GM23338 (cell line): Measurements from ENCODE around the gene NFAT5. TPM values are rescaled to one million over a fixed set of nuclear protein-coding genes. Genes with fewer than 3 reads are reported as not detected.

Experiments used
- ATAC-seq: fragments of 200-7000 bp; cut with Tn5 transposase; 3 replicates; pipeline ENCODE4 v1.9.1; 2020
- DNase-seq: peaks from one replicate; pipeline ENCODE4 v3.0.0-alpha.2; 2015; ENCODE audit warnings: low spot score
- H2AFZ ChIP-seq: fragments of 200-600 bp; sonication (generic); 2 replicates; pipeline ENCODE4 v1.8.0; 2016; ENCODE audit warnings: antibody characterized with exemption, mild to moderate bottlenecking, moderate library complexity
- H3F3A ChIP-seq: fragments of 200-600 bp; sonication (generic); replicated peaks from 2 replicates; pipeline ENCODE4 v1.8.0; 2017; ENCODE audit warnings: antibody characterized with exemption, mixed run types, low read depth
- H3K27ac ChIP-seq: fragments of 200-600 bp; sonication (generic); 2 replicates; pipeline ENCODE4 v1.6.1; 2016; ENCODE audit warnings: low read depth
- H3K27me3 ChIP-seq: fragments of 200-600 bp; sonication (generic); 2 replicates; pipeline ENCODE4 v1.8.0; 2016; ENCODE audit warnings: mild to moderate bottlenecking, mixed run types, moderate library complexity; ENCODE audit not compliant: insufficient read depth
- H3K36me3 ChIP-seq: fragments of 200-600 bp; sonication (generic); 2 replicates; pipeline ENCODE4 v1.8.0; 2016; ENCODE audit warnings: mild to moderate bottlenecking; ENCODE audit not compliant: insufficient read depth
- H3K4me1 ChIP-seq: fragments of 200-600 bp; sonication (generic); 2 replicates; pipeline ENCODE4 v1.8.0; 2016; ENCODE audit warnings: mild to moderate bottlenecking, moderate library complexity; ENCODE audit not compliant: insufficient read depth
- H3K4me2 ChIP-seq: fragments of 200-600 bp; sonication (generic); 2 replicates; pipeline ENCODE4 v1.7.1; 2017; ENCODE audit warnings: mixed run types
- H3K4me3 ChIP-seq: fragments of 200-600 bp; sonication (generic); 2 replicates; pipeline ENCODE4 v1.6.1; 2016; ENCODE audit warnings: mixed run types
- H3K79me2 ChIP-seq: fragments of 200-600 bp; sonication (generic); replicated peaks from 2 replicates; pipeline ENCODE4 v1.8.0; 2017; ENCODE audit warnings: mild to moderate bottlenecking; ENCODE audit not compliant: insufficient read depth
- H3K9me2 ChIP-seq: fragments of 200-600 bp; sonication (generic); 2 replicates; pipeline ENCODE4 v1.8.0; 2017; ENCODE audit not compliant: insufficient read depth
- H4K20me1 ChIP-seq: fragments of 200-600 bp; sonication (generic); replicated peaks from 2 replicates; pipeline ENCODE4 v1.8.0; 2017; ENCODE audit warnings: mild to moderate bottlenecking; ENCODE audit not compliant: insufficient read depth
- H3K27ac Mint-ChIP-seq: 2 replicates; pipeline ENCODE4 v1.8.0; 2020; ENCODE audit warnings: inconsistent platforms, mild to moderate bottlenecking, moderate library complexity, mixed read lengths
- H3K27me3 Mint-ChIP-seq: 3 replicates; pipeline ENCODE4 v1.8.0; 2022; ENCODE audit warnings: low read depth, mild to moderate bottlenecking, moderate library complexity, mixed read lengths, inconsistent platforms; ENCODE audit not compliant: insufficient read depth, poor library complexity
- H3K36me3 Mint-ChIP-seq: 3 replicates; pipeline ENCODE4 v1.8.0; 2021; ENCODE audit warnings: low read depth, mild to moderate bottlenecking, inconsistent platforms, moderate library complexity, mixed read lengths
- H3K4me1 Mint-ChIP-seq: 3 replicates; pipeline ENCODE4 v1.8.0; 2020; ENCODE audit warnings: mild to moderate bottlenecking, inconsistent platforms, mixed read lengths
- H3K4me3 Mint-ChIP-seq: 3 replicates; pipeline ENCODE4 v1.8.0; 2021; ENCODE audit warnings: moderate library complexity, mild to moderate bottlenecking, inconsistent platforms, mixed read lengths
- H3K9me3 Mint-ChIP-seq: 3 replicates; pipeline ENCODE4 v1.8.0; 2020; ENCODE audit warnings: moderate library complexity, mild to moderate bottlenecking, inconsistent platforms, mixed read lengths
- CREB1 ChIP-seq: fragments of 250-450 bp; sonication (Bioruptor Pico); IDR thresholded peaks from 2 replicates; pipeline ENCODE4 v1.5.0; 2020; ENCODE audit warnings: low read depth, mild to moderate bottlenecking, moderate library complexity
- EZH2 ChIP-seq: fragments of 200-600 bp; sonication (generic); IDR thresholded peaks from one replicate; pipeline ENCODE4 v1.8.0; 2017; ENCODE audit warnings: antibody characterized with exemption, mild to moderate bottlenecking, low read depth; ENCODE audit not compliant: unreplicated experiment
- EZH2phosphoT487 ChIP-seq: fragments of 200-600 bp; sonication (generic); IDR thresholded peaks from one replicate; pipeline ENCODE4 v1.8.1; 2018; ENCODE audit warnings: antibody characterized with exemption; ENCODE audit not compliant: unreplicated experiment
- JUNB ChIP-seq: IDR thresholded peaks from one replicate; pipeline ENCODE4 v1.6.1; 2016; ENCODE audit warnings: antibody characterized with exemption; ENCODE audit not compliant: unreplicated experiment
- NANOG ChIP-seq: IDR thresholded peaks from 2 replicates; pipeline ENCODE4 v1.6.1; 2016; ENCODE audit warnings: antibody characterized with exemption, borderline replicate concordance
- POLR2AphosphoS5 ChIP-seq: IDR thresholded peaks from 2 replicates; pipeline ENCODE4 v1.6.1; 2016; ENCODE audit warnings: antibody characterized with exemption, low read depth
- STAT1 ChIP-seq: IDR thresholded peaks from one replicate; pipeline ENCODE4 v1.6.1; 2016; ENCODE audit warnings: antibody characterized with exemption; ENCODE audit not compliant: unreplicated experiment
- ZNF114 ChIP-seq: fragments of 250-450 bp; sonication (Bioruptor Pico); IDR thresholded peaks from 2 replicates; pipeline ENCODE4 v1.5.0; 2020; ENCODE audit warnings: mild to moderate bottlenecking, moderate library complexity
- ZNF331 ChIP-seq: fragments of 250-450 bp; sonication (Bioruptor Pico); IDR thresholded peaks from 2 replicates; pipeline ENCODE4 v1.5.0; 2020; ENCODE audit warnings: low read depth, mild to moderate bottlenecking, moderate library complexity
- polyA plus RNA-seq: library from polyadenylated mRNA; unstranded; fragments of >200 nt; fragmentation: Nextera tagmentation; extraction: Ambion mirVana; gene quantifications from 2 replicates; pipeline ENCODE4 v1.2.1, GENCODE V29; 2016
- total RNA-seq: library from RNA; depleted of rRNA; stranded (reverse); fragments of >200 nt; shearing (Covaris generic); gene quantifications from 2 replicates; pipeline ENCODE4 v1.2.3, GENCODE V29; 2014
- TF ChIP-seq, protein P1 (sequence below): IDR thresholded peaks from 2 replicates; pipeline ENCODE4 v1.6.1; 2016; ENCODE audit warnings: antibody characterized with exemption
- TF ChIP-seq, protein P2 (sequence below), 2 experiments: fragments of 200-600 bp in 1 of 2; sonication (generic) in 1 of 2; conservative IDR thresholded peaks; 2 replicates each; pipeline versions ENCODE4 v1.5.1 to v1.6.1; 2016 to 2017; ENCODE audit warnings: antibody characterized with exemption in 2 of 2, low read depth in 2 of 2, mild to moderate bottlenecking in 2 of 2, moderate library complexity in 1 of 2
- TF ChIP-seq, protein P3 (sequence below): fragments of 250-450 bp; sonication (Bioruptor Pico); IDR thresholded peaks from 2 replicates; pipeline ENCODE4 v1.5.0; 2020; ENCODE audit warnings: mild to moderate bottlenecking, moderate library complexity
- TF ChIP-seq, protein P4 (sequence below): IDR thresholded peaks from one replicate; pipeline ENCODE4 v1.6.1; 2018; ENCODE audit warnings: antibody characterized with exemption; ENCODE audit not compliant: unreplicated experiment

Gene NFAT5
- total and polyA plus RNA-seq, 2 experiments from 2014 or later: 10.6 to 27.0 TPM

DNA sequence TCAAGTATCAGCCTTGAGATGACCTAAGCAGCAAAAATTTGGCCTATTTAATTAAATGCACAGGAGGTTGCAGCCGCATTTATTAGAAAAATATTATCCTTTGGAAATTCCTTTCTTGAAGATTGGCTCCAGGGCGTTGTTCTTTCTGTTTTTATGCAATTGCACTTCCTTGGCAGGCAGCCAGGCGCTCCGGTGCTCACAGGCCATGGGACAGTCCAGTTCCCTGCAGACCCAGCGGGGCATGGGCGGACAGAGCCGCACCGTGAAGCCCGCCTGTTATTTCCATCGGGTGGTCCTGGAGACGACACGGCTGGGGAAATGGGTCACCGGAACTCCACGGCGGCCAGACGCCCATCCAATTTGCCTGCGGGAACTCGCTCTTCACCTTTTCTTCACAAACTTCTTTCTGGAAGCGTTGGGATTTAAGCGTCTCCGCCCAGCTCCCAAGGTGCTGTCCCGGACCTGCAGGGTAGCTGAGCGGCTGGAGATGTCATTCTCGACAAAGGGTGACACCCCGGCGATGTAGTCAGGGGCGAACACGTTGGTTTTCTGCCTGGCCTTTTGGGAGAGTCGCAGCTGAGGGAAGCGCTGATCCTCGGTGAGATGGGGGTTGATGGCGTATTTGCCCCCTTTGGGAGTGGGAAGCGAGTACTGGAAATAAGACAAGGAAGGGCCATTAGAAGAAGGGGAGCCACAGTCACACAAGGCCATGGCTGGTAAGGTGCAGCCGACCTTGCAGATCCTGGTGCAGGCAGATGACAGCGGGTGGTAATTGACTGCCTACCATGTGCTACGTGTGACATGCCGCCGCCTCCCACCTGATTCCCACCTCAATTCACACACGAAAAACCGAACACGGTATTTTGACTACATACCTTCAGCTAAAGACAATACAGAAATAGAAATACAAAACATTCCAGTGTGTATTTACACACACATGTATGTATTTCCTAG is 176.5 kb downstream of the NFAT5 start:
- no peak overlapping the region for H3K4me3 ChIP-seq
- Mint-ChIP-seq H3K4me1 (no peaks in the 10 kb centered on the region), H3K27ac (no peak overlapping the region), H3K36me3 (peaks cover 80% of the 10 kb centered on the region), H3K9me3 (no peaks in the 10 kb centered on the region), H3K4me3 (no peak overlapping the region), H3K27me3 (peaks cover 4% of the 10 kb centered on the region)
- TF ChIP-seq, protein P1, sequence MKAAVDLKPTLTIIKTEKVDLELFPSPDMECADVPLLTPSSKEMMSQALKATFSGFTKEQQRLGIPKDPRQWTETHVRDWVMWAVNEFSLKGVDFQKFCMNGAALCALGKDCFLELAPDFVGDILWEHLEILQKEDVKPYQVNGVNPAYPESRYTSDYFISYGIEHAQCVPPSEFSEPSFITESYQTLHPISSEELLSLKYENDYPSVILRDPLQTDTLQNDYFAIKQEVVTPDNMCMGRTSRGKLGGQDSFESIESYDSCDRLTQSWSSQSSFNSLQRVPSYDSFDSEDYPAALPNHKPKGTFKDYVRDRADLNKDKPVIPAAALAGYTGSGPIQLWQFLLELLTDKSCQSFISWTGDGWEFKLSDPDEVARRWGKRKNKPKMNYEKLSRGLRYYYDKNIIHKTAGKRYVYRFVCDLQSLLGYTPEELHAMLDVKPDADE: no peak
- TF ChIP-seq EZH2phosphoT487 (no peak), ZNF114 (CRISPR knock-in tag) (no peak), ZNF331 (CRISPR knock-in tag) (no peak), POLR2AphosphoS5 (no peak), EZH2 (no peak), JUNB (no peak), CREB1 (no peak), NANOG (no peak), STAT1 (no peak)
- TF ChIP-seq, protein P2, sequence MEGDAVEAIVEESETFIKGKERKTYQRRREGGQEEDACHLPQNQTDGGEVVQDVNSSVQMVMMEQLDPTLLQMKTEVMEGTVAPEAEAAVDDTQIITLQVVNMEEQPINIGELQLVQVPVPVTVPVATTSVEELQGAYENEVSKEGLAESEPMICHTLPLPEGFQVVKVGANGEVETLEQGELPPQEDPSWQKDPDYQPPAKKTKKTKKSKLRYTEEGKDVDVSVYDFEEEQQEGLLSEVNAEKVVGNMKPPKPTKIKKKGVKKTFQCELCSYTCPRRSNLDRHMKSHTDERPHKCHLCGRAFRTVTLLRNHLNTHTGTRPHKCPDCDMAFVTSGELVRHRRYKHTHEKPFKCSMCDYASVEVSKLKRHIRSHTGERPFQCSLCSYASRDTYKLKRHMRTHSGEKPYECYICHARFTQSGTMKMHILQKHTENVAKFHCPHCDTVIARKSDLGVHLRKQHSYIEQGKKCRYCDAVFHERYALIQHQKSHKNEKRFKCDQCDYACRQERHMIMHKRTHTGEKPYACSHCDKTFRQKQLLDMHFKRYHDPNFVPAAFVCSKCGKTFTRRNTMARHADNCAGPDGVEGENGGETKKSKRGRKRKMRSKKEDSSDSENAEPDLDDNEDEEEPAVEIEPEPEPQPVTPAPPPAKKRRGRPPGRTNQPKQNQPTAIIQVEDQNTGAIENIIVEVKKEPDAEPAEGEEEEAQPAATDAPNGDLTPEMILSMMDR (conservative IDR thresholded peaks at IDR 0.05; ENCODE audit: low read depth in 2 of 2): no peak
- TF ChIP-seq, protein P3, sequence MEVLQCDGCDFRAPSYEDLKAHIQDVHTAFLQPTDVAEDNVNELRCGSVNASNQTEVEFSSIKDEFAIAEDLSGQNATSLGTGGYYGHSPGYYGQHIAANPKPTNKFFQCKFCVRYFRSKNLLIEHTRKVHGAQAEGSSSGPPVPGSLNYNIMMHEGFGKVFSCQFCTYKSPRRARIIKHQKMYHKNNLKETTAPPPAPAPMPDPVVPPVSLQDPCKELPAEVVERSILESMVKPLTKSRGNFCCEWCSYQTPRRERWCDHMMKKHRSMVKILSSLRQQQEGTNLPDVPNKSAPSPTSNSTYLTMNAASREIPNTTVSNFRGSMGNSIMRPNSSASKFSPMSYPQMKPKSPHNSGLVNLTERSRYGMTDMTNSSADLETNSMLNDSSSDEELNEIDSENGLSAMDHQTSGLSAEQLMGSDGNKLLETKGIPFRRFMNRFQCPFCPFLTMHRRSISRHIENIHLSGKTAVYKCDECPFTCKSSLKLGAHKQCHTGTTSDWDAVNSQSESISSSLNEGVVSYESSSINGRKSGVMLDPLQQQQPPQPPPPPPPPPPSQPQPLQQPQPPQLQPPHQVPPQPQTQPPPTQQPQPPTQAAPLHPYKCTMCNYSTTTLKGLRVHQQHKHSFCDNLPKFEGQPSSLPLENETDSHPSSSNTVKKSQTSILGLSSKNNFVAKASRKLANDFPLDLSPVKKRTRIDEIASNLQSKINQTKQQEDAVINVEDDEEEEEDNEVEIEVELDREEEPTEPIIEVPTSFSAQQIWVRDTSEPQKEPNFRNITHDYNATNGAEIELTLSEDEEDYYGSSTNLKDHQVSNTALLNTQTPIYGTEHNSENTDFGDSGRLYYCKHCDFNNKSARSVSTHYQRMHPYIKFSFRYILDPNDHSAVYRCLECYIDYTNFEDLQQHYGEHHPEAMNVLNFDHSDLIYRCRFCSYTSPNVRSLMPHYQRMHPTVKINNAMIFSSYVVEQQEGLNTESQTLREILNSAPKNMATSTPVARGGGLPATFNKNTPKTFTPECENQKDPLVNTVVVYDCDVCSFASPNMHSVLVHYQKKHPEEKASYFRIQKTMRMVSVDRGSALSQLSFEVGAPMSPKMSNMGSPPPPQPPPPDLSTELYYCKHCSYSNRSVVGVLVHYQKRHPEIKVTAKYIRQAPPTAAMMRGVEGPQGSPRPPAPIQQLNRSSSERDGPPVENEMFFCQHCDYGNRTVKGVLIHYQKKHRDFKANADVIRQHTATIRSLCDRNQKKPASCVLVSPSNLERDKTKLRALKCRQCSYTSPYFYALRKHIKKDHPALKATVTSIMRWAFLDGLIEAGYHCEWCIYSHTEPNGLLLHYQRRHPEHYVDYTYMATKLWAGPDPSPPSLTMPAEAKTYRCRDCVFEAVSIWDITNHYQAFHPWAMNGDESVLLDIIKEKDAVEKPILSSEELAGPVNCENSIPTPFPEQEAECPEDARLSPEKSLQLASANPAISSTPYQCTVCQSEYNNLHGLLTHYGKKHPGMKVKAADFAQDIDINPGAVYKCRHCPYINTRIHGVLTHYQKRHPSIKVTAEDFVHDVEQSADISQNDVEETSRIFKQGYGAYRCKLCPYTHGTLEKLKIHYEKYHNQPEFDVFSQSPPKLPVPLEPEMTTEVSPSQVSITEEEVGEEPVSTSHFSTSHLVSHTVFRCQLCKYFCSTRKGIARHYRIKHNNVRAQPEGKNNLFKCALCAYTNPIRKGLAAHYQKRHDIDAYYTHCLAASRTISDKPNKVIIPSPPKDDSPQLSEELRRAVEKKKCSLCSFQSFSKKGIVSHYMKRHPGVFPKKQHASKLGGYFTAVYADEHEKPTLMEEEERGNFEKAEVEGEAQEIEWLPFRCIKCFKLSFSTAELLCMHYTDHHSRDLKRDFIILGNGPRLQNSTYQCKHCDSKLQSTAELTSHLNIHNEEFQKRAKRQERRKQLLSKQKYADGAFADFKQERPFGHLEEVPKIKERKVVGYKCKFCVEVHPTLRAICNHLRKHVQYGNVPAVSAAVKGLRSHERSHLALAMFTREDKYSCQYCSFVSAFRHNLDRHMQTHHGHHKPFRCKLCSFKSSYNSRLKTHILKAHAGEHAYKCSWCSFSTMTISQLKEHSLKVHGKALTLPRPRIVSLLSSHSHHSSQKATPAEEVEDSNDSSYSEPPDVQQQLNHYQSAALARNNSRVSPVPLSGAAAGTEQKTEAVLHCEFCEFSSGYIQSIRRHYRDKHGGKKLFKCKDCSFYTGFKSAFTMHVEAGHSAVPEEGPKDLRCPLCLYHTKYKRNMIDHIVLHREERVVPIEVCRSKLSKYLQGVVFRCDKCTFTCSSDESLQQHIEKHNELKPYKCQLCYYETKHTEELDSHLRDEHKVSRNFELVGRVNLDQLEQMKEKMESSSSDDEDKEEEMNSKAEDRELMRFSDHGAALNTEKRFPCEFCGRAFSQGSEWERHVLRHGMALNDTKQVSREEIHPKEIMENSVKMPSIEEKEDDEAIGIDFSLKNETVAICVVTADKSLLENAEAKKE (CRISPR knock-in tag): no peak
- TF ChIP-seq, protein P4, sequence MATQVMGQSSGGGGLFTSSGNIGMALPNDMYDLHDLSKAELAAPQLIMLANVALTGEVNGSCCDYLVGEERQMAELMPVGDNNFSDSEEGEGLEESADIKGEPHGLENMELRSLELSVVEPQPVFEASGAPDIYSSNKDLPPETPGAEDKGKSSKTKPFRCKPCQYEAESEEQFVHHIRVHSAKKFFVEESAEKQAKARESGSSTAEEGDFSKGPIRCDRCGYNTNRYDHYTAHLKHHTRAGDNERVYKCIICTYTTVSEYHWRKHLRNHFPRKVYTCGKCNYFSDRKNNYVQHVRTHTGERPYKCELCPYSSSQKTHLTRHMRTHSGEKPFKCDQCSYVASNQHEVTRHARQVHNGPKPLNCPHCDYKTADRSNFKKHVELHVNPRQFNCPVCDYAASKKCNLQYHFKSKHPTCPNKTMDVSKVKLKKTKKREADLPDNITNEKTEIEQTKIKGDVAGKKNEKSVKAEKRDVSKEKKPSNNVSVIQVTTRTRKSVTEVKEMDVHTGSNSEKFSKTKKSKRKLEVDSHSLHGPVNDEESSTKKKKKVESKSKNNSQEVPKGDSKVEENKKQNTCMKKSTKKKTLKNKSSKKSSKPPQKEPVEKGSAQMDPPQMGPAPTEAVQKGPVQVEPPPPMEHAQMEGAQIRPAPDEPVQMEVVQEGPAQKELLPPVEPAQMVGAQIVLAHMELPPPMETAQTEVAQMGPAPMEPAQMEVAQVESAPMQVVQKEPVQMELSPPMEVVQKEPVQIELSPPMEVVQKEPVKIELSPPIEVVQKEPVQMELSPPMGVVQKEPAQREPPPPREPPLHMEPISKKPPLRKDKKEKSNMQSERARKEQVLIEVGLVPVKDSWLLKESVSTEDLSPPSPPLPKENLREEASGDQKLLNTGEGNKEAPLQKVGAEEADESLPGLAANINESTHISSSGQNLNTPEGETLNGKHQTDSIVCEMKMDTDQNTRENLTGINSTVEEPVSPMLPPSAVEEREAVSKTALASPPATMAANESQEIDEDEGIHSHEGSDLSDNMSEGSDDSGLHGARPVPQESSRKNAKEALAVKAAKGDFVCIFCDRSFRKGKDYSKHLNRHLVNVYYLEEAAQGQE: no peak
- no peaks in the 10 kb centered on the region for H3K4me1 ChIP-seq
- H3K27ac ChIP-seq: no peak overlapping the region
- no peak for DNase-seq
- no peak overlapping the region for H3K4me2 ChIP-seq
- H3F3A ChIP-seq: peaks cover 19% of the 10 kb centered on the region; the same call in 1 of the 2 replicates
- no peaks in the 10 kb centered on the region for H3K27me3 ChIP-seq
- H3K36me3 ChIP-seq: peaks cover 58% of the 10 kb centered on the region
- H4K20me1 ChIP-seq: peaks cover 23% of the 10 kb centered on the region
- H3K9me2 ChIP-seq: no peaks in the 10 kb centered on the region
- H3K79me2 ChIP-seq: peaks cover 7% of the 10 kb centered on the region; the same call in 1 of the 2 replicates
- no peak overlapping the region for H2AFZ ChIP-seq
- ATAC-seq: no peak
